Measurements from ENCODE around the gene ME2. TPM values are rescaled to one million over a fixed set of nuclear protein-coding genes. Genes with fewer than 3 reads are reported as not detected.
A peak's percentile ranks its signal among the peaks of the same experiment; 100 is the strongest.

ME2 gene
- total RNA-seq, 2 donors from 2014 or later = 72.8 to 74.4 TPM

GRCh38 chr18:50902797-50903196, 23.9 kb downstream of the ME2 start:
- Mint-ChIP-seq H3K4me1 (peaks cover 13% of the 10 kb centered on the region), H3K27ac (no peak overlapping the region), H3K4me3 (no peak overlapping the region), H3K27me3 (ENCODE audit: insufficient read depth) (no peaks in the 10 kb centered on the region), H3K36me3 (ENCODE audit: low read depth) (peaks cover 75% of the 10 kb centered on the region), H3K9me3 (peaks cover 49% of the 10 kb centered on the region)
- WGBS, 2 experiments (ENCODE audit: insufficient coverage in 1 of 2, insufficient read length in 1 of 2) = 91 to 100% methylated on average over 1 of the region's 1 CpG
- H3K9ac ChIP-seq (ENCODE audit: extremely low read depth, low read length, poor library complexity, severe bottlenecking) = no peak overlapping the region
- peaks cover 90% of the 10 kb centered on the region for H3K36me3 ChIP-seq (ENCODE audit: control insufficient read depth, insufficient read depth, low read length)
- H3K4me1 ChIP-seq (ENCODE audit: control insufficient read depth, insufficient read depth, low read length) = no peaks in the 10 kb centered on the region
- peaks cover 73% of the 10 kb centered on the region for H3K9me3 ChIP-seq (ENCODE audit: control insufficient read depth, low read length)
- no peak for DNase-seq
- H3K27me3 ChIP-seq (ENCODE audit: control insufficient read depth, insufficient read depth, low read length, poor library complexity, severe bottlenecking) = no peaks in the 10 kb centered on the region
- no peak overlapping the region for H3K27ac ChIP-seq (ENCODE audit: low read depth, low read length)
- TF ChIP-seq, protein P1, sequence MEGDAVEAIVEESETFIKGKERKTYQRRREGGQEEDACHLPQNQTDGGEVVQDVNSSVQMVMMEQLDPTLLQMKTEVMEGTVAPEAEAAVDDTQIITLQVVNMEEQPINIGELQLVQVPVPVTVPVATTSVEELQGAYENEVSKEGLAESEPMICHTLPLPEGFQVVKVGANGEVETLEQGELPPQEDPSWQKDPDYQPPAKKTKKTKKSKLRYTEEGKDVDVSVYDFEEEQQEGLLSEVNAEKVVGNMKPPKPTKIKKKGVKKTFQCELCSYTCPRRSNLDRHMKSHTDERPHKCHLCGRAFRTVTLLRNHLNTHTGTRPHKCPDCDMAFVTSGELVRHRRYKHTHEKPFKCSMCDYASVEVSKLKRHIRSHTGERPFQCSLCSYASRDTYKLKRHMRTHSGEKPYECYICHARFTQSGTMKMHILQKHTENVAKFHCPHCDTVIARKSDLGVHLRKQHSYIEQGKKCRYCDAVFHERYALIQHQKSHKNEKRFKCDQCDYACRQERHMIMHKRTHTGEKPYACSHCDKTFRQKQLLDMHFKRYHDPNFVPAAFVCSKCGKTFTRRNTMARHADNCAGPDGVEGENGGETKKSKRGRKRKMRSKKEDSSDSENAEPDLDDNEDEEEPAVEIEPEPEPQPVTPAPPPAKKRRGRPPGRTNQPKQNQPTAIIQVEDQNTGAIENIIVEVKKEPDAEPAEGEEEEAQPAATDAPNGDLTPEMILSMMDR (conservative IDR thresholded peaks at IDR 0.05) = no peak
- no peak overlapping the region for H3K4me3 ChIP-seq (ENCODE audit: low read length)

GRCh38 chr18:50906843-50907242, 27.9 kb downstream of the ME2 start:
- Histone ChIP-seq H3K9me3 (ENCODE audit: control insufficient read depth, low read length) (peaks cover 44% of the 10 kb centered on the region), H3K27me3 (ENCODE audit: control insufficient read depth, insufficient read depth, low read length, poor library complexity, severe bottlenecking) (no peaks in the 10 kb centered on the region), H3K4me3 (ENCODE audit: low read length) (peak overlapping the region; percentile 51), H3K9ac (ENCODE audit: extremely low read depth, low read length, poor library complexity, severe bottlenecking) (no peak overlapping the region), H3K4me1 (ENCODE audit: control insufficient read depth, insufficient read depth, low read length) (no peaks in the 10 kb centered on the region), H3K27ac (ENCODE audit: low read depth, low read length) (no peak overlapping the region), H3K36me3 (ENCODE audit: control insufficient read depth, insufficient read depth, low read length) (peaks cover 95% of the 10 kb centered on the region)
- Mint-ChIP-seq H3K27me3 (ENCODE audit: insufficient read depth) (no peaks in the 10 kb centered on the region), H3K27ac (no peak overlapping the region), H3K4me3 (no peak overlapping the region), H3K4me1 (peaks cover 5% of the 10 kb centered on the region), H3K36me3 (ENCODE audit: low read depth) (peaks cover 73% of the 10 kb centered on the region), H3K9me3 (peaks cover 25% of the 10 kb centered on the region)
- TF ChIP-seq, protein P1 (conservative IDR thresholded peaks at IDR 0.05) = no peak
- WGBS, 2 experiments (ENCODE audit: insufficient coverage in 1 of 2, insufficient read length in 1 of 2) = 97 to 100% methylated on average over 2 of the region's 2 CpGs
- no peak for DNase-seq

- TF ChIP-seq, protein P1 (conservative IDR thresholded peaks at IDR 0.05) = no peak
- no peak overlapping the region for H3K27ac ChIP-seq (ENCODE audit: low read depth, low read length)
- no peaks in the 10 kb centered on the region for H3K27me3 ChIP-seq (ENCODE audit: control insufficient read depth, insufficient read depth, low read length, poor library complexity, severe bottlenecking)
- peaks cover 73% of the 10 kb centered on the region for H3K36me3 Mint-ChIP-seq (ENCODE audit: low read depth)
- no peak overlapping the region for H3K4me3 Mint-ChIP-seq
- H3K4me1 Mint-ChIP-seq = peaks cover 2% of the 10 kb centered on the region
- H3K9me3 Mint-ChIP-seq = peaks cover 25% of the 10 kb centered on the region
- H3K4me1 ChIP-seq (ENCODE audit: control insufficient read depth, insufficient read depth, low read length) = no peaks in the 10 kb centered on the region
- H3K9me3 ChIP-seq (ENCODE audit: control insufficient read depth, low read length) = peaks cover 42% of the 10 kb centered on the region
- no peaks in the 10 kb centered on the region for H3K27me3 Mint-ChIP-seq (ENCODE audit: insufficient read depth)
- no peak overlapping the region for H3K27ac Mint-ChIP-seq
- H3K36me3 ChIP-seq (ENCODE audit: control insufficient read depth, insufficient read depth, low read length) = peaks cover 96% of the 10 kb centered on the region
- H3K4me3 ChIP-seq (ENCODE audit: low read length) = no peak overlapping the region
- H3K9ac ChIP-seq (ENCODE audit: extremely low read depth, low read length, poor library complexity, severe bottlenecking) = no peak overlapping the region
- 98% methylated on average over 1 of the region's 1 CpG; no CpG with 5 or more reads in 1 of the 2 experiments for WGBS, 2 experiments (ENCODE audit: insufficient coverage in 1 of 2, insufficient read length in 1 of 2)
- no peak for DNase-seq
These were observed 30.3 kb downstream of the ME2 start for GRCh38 chr18:50909261-50909660.
